Measurements from ENCODE around the gene GIMAP2.

The GIMAP2 gene

GRCh38 chr7:150735596-150736358 lies 50.3 kb downstream of the GIMAP2 start:
- no peak for DNase-seq

GRCh38 chr7:150736864-150737263 lies 51.4 kb downstream of the GIMAP2 start:
- DNase-seq = no peak

GRCh38 chr7:150737265-150738055 lies 52.0 kb downstream of the GIMAP2 start, which contains the start of gene GIMAP5:
GIMAP5 (plus strand) TSS chr7:150737418; CDS start chr7:150740885, 3,467 bp downstream.
- no peak for DNase-seq

DNA sequence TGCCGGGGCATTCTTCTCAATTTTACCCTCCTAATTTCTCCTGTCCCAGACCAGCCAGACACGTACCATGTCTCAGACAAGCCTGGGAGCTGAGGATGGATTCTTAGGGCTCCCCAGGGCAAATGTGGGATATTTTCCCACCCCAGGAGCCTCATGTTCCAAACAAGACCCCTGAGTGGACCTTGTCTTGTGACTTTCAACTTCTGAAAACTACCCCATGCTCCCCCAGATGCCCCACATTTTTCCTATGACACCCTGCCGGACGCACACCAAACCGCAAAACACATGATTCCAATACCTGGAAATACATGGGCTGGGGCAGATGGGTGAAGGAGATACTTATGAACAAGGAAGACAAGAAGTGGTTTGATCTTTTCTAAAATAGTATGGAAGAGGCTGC lies 52.6 kb downstream of the GIMAP2 start:
- no peak for DNase-seq

GRCh38 chr7:150738591-150739001 lies 53.1 kb downstream of the GIMAP2 start:
- DNase-seq = no peak

GRCh38 chr7:150739033-150739432 lies 53.5 kb downstream of the GIMAP2 start:
- no peak for DNase-seq

DNA sequence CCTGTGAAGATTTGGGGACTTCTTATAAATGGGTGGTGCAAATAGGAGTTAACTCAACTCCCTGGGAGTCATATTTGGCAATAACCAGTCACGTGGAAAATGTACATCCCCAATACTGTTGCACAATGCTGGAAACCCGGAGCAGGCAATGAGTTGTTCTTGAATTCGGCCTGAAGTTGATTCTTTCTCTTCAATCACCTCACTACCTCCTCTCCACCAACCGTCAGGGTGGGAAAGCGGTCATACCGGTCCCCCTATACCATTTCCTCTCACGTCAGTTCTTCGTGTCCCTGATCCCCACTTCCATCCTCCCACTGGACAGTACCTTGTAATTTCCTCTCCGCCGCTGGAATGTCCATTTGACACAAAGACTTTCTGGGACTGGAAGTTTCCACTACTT lies 54.5 kb downstream of the GIMAP2 start:
- no peak for DNase-seq

DNA sequence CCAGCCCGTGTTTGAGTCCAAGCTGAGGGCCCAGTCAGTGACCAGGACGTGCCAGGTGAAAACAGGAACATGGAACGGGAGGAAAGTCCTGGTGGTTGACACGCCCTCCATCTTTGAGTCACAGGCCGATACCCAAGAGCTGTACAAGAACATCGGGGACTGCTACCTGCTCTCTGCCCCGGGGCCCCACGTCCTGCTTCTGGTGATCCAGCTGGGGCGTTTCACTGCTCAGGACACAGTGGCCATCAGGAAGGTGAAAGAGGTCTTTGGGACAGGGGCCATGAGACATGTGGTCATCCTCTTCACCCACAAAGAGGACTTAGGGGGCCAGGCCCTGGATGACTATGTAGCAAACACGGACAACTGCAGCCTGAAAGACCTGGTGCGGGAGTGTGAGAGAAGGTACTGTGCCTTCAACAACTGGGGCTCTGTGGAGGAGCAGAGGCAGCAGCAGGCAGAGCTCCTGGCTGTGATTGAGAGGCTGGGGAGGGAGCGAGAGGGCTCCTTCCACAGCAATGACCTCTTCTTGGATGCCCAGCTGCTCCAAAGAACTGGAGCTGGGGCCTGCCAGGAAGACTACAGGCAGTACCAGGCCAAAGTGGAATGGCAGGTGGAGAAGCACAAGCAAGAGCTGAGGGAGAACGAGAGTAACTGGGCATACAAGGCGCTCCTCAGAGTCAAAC lies 56.9 kb downstream of the GIMAP2 start:
- no peak for DNase-seq
